ENCODE data around the gene ADH1C.

The ADH1C gene

GRCh38 chr4:99352602-99353537, at the start of gene ADH1C:
Gene ADH1C, minus strand, starts transcription at chr4:99352746. Its CDS starts 71 bp downstream, at chr4:99352675.
- no peak for TF ChIP-seq CTCF (conservative IDR thresholded peaks at IDR 0.05)
- H3K27ac ChIP-seq: peak within 1 kb of the TSS; percentile 65

- no peak overlapping the region for H3K27ac ChIP-seq
- TF ChIP-seq CTCF (conservative IDR thresholded peaks at IDR 0.05): no peak
Observed at GRCh38 chr4:99400831-99401230, 48.3 kb upstream of the ADH1C start.

GRCh38 chr4:99399017-99399416, 46.5 kb upstream of the ADH1C start:
- no peak overlapping the region for H3K27ac ChIP-seq
- no peak for TF ChIP-seq CTCF (conservative IDR thresholded peaks at IDR 0.05)

GRCh38 chr4:99395595-99396364, 43.2 kb upstream of the ADH1C start:
- no peak for TF ChIP-seq CTCF (conservative IDR thresholded peaks at IDR 0.05)
- no peak overlapping the region for H3K27ac ChIP-seq

- no peak for TF ChIP-seq CTCF (conservative IDR thresholded peaks at IDR 0.05)
- H3K27ac ChIP-seq: no peak overlapping the region
Observed at GRCh38 chr4:99394896-99395295, 42.4 kb upstream of the ADH1C start.

GRCh38 chr4:99390055-99390454, 37.5 kb upstream of the ADH1C start:
- no peak for TF ChIP-seq CTCF (conservative IDR thresholded peaks at IDR 0.05)
- H3K27ac ChIP-seq: no peak overlapping the region

- H3K27ac ChIP-seq: no peak overlapping the region
- no peak for TF ChIP-seq CTCF (conservative IDR thresholded peaks at IDR 0.05)
Observed at GRCh38 chr4:99389606-99390005, 37.1 kb upstream of the ADH1C start.

All from VCaP (cell line).